LNCAP (cell line): Measurements from ENCODE around the gene DNMT3A.

Experiments used
- TF ChIP-seq, protein P1 (sequence below): fragments of 450-650 bp; IDR thresholded peaks from 2 replicates; pipeline ENCODE4 v1.5.1; 2017; ENCODE audit warnings: mild to moderate bottlenecking

DNMT3A gene

GRCh38 chr2:25270061-25270460 lies 71.7 kb downstream of the DNMT3A start:
- TF ChIP-seq, protein P1, sequence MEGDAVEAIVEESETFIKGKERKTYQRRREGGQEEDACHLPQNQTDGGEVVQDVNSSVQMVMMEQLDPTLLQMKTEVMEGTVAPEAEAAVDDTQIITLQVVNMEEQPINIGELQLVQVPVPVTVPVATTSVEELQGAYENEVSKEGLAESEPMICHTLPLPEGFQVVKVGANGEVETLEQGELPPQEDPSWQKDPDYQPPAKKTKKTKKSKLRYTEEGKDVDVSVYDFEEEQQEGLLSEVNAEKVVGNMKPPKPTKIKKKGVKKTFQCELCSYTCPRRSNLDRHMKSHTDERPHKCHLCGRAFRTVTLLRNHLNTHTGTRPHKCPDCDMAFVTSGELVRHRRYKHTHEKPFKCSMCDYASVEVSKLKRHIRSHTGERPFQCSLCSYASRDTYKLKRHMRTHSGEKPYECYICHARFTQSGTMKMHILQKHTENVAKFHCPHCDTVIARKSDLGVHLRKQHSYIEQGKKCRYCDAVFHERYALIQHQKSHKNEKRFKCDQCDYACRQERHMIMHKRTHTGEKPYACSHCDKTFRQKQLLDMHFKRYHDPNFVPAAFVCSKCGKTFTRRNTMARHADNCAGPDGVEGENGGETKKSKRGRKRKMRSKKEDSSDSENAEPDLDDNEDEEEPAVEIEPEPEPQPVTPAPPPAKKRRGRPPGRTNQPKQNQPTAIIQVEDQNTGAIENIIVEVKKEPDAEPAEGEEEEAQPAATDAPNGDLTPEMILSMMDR: no peak

GRCh38 chr2:25269233-25269632 lies 72.5 kb downstream of the DNMT3A start:
- TF ChIP-seq, protein P1: no peak

GRCh38 chr2:25268139-25268538 lies 73.6 kb downstream of the DNMT3A start:
- TF ChIP-seq, protein P1: no peak

DNA sequence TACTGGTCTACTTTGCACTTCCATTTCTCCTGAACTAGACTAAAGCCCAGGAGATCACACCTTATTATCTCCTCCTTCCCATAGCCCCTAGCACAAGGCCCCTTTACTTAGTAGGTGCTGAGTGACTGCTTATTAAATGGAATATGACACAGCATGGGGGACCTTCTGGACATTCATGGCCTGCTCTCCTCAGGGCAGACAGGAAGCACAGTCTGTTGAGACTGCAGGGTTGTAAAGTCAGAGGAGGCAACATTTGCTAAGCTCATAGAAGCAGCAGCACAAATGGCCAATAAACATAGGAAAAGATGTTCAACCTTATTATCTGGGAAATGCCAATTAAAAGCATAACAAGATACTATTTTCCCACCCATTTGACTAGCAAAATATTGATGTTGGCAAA lies 75.3 kb downstream of the DNMT3A start:
- TF ChIP-seq, protein P1: no peak

DNA sequence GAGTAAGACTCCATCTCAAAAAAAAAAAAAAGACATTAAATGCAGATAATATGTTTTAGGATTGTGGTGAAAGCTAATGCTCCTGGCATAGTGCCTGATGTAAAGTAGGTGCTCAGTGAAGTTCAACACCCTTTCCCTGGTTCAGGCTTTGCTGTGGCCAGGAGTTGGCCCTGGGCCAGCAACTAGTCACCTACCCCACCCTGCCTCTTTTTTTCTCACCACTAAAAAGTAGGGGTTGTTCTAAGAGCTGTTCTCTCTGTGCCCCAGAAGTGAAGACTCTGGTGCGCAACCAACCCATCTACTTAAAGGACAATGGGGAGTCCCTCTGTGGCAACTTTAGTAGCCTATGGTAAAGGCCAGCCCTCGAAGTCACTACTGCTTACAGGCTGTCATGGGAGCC lies 75.9 kb downstream of the DNMT3A start:
- TF ChIP-seq, protein P1: no peak

- TF ChIP-seq, protein P1: no peak
Measured at GRCh38 chr2:25265001-25265400, 76.7 kb downstream of the DNMT3A start.

DNA sequence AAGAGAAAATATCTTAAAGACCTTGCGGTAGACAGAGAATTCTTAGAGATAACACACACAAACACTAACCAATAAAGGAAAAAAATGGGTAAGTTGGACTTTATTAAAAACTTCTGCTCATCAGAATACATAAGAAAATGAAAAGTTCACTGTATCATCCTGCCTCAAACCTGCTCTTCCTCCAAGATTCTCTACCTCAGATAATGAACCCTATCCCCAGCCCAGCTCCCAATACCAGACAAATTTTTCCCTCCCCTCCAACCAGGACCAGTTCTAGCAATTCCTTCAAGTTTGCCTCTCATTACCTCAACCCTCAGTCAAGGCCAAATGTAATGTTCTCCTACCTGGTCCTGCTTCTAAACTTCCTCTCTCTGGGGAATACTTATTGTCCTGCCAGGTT lies 79.4 kb downstream of the DNMT3A start:
- TF ChIP-seq, protein P1: no peak

GRCh38 chr2:25259737-25260124 lies 82.0 kb downstream of the DNMT3A start:
- TF ChIP-seq, protein P1: no peak
